Left lobe of liver (tissue), 2 donors: ENCODE data around the gene MYO15A. TPM values are rescaled to one million over a fixed set of nuclear protein-coding genes. Genes with fewer than 3 reads are reported as not detected.

Experiments used
- ATAC-seq: fragments of 200-7000 bp; cut with Tn5 transposase; one replicate; pipeline ENCODE4 v1.9.1; 2020; ENCODE audit warnings: mild to moderate bottlenecking, moderate library complexity
- DNase-seq: peaks from one replicate; pipeline ENCODE4 v3.0.0-alpha.2; 2020; ENCODE audit warnings: low spot score
- total RNA-seq: library from RNA; stranded (reverse); gene quantifications from one replicate; pipeline ENCODE4 v1.2.1, GENCODE V29; 2021
- donor health status: DM: no; HTN: no; CAD: no; lungs with moderate emphysema.
- donor health status: DM: no; HTN: yes; CAD: no.

Gene MYO15A
- total RNA-seq, 1 donor from 2014 or later: 6.0 TPM

DNA sequence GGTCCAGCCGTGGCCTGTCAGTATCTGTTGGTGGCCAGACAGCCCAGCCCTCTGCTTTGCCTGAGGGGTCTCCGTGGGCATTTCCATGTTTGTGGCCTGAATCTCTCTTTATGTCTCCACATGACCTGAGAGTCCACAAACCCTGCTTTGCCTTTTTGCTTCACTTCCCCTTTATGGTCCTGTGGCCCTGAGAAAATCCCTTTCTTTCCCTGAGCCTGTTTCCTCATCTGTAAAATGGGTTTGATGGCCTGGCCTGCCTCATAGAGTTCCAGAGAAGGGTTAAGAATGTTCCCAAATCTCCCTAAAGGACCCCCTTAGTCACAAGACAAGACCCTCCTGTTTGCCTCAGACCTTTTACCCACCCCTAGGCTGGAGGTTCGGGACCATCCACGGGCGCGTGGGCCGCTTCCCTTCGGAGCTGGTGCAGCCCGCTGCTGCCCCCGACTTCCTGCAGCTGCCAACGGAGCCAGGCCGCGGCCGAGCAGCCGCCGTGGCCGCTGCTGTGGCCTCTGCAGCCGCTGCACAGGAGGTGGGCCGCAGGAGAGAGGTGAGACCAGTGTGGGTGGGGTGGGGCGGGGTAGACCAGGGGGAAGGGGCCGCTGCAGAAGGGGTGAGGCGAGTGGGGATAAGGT, 48.9 kb downstream of the MYO15A start:
- DNase-seq (no peak), ATAC-seq (no peak)

DNA sequence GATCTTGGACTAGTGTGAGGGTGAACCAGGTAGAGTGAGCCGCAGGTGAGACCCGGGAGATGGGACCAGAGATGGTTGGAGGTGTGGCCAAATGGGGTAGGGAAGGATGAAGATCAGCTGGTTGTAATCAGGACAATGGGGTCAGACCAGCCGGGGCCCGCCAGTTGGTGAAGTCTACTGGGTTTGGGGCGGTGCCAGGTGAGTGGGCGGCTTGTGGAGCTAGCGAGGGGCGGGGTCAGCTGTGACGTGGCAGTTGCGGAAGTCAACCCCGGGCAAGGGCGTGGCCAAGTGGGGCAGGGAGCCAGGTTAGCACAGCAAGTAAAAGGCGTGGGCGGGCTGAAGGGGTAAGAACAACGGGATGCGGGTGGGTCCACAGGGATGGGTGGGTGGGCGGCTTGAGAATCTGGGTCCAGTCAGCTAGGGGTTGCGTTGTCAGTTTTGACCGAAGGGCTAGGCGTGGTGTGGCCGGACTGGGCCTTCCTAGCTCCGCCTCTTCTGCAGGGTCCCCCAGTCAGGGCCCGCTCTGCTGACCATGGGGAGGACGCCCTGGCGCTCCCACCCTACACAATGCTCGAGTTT, 49.6 kb downstream of the MYO15A start:
- peak; percentile 83 for DNase-seq
- peak; percentile 48 for ATAC-seq

DNA sequence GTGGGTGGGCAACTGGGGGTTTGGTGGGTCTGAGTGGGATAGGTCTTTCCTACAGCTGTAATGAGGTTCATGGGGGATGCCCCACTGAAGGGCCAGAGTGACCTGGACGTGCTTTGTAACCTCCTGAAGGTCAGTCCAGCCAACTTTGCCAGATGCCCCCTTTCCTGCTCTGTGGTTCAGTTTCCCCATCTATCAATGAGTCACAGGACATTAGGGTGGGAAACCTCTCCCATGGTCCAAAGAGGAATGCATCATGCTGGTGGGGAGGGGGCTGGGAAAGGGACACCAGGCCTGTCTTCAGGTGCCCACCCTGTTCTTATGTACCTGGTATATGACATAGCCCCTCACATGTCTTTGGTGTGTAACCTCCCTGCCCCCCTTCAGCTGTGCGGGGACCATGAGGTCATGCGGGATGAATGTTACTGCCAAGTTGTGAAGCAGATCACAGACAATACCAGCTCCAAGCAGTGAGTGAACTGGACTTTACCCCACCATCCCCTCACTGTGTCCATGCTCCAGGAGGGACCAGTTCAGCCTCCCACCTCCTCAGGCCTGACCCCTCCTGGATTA, 51.1 kb downstream of the MYO15A start:
- no peak for DNase-seq
- no peak for ATAC-seq

DNA sequence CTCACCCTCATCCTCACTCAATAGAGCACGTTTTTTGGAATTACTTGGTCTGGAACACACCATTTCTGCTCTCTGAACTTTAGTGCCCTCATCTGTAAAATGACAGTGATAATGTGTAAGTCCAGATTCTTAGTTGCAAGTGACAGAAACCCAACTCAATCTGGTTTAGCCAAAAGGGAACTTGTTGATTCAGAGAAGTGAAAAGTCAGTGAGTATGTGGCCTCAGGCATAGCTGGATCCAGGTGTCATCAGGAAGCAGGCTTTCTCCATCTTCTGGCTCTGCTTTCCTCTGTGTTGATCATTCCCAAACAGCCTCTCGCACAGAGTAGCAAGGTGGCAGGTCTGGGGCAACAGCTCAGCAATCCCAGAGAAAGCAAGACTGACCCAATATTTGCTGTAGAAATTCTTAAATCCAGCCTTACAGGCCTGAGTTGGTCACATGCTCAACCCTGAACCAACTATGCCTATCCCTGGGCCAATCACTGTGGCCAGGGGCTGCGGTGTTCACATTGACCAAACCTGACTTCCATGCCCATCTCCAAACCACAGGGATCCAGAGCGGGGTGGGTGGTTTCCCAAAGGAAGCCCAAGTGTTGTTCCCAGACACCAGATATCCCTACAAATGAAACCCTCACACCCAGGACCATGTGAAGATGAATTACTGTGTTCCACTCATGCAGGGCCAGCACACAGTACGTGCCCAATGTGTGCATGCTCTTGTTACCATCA, 51.7 kb downstream of the MYO15A start:
- no peak for DNase-seq
- ATAC-seq: no peak

DNA sequence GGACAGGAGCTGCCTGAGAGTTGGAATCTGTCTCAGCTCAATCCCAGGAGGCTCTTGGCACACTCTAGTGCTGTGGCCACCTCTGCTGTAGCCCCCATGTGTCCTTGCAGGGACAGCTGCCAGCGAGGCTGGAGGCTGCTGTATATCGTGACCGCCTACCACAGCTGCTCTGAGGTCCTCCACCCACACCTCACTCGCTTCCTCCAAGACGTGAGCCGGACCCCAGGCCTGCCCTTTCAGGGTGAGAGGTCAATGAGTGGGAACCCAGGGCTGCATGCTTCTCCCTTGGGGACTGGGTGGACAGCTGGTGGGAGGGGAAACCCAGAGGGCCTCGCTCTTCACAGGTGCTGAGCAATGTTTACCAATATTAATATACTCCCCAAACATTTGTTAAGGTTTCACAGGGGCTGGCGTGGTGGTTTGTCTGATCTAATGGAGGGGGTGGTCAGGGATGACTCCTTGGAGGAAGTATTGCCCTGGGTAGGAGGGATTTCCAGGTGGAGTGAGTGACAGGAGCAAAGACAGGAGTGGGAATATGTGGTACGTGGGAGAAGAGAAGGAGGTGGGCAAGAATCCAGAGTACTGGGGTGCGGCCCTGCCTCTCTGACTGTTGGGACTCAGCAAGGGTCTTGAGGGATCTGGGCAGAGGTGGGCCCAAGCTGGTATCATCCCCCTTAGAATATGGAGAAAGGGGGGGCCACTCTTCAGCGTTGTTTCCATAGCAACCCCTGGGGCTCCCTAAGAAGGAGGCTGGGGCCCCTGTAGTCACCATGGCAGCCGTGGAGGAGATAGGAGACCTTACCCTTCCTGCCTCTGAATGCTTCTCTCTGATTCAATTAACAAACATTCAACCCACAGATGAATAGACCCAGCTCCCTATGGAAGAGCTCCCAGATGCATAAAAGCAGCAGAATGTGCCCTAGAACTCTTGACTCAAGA, 52.9 kb downstream of the MYO15A start:
- ATAC-seq (no peak), DNase-seq (no peak)

DNA sequence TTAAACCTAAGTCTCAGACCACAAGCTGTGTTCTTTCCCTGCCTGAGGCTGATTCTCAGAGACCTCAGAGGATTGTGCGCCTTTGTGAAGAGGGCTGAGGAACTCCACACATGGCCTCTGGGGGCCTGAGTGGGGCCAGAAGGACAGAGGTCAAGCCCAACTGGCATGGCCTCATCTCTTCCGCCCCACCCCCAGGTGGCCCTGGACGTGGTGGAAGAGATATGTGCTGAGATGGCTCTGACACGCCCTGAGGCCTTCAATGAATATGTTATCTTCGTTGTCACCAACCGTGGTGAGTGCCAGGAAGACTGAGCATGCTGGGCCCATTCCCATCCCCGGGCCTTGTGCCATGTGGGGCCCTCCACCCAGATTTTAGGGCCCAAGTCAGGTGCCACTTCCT, 55.0 kb downstream of the MYO15A start:
- DNase-seq: no peak
- no peak for ATAC-seq

DNA sequence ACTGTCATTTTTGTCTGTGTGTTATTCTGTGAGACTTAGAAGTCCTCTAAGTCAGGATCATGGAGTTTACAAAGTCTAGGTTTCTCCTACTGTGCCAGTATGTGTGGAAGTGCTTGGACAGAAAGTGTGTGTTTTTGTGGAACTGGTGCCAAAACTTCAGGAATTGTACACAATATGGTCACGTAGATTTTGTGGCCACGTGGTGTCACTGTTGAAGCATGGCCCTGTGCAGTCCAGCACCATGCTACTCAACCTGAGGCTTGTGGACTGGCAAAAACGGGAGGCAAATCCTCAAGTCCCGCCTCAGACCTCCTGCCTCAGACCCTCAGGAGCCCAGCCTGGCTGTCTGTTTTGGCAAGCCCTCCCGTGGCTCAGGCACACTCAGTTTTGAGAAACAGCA, 58.3 kb downstream of the MYO15A start:
- DNase-seq (peak; percentile 70), ATAC-seq (peak; percentile 95)

DNA sequence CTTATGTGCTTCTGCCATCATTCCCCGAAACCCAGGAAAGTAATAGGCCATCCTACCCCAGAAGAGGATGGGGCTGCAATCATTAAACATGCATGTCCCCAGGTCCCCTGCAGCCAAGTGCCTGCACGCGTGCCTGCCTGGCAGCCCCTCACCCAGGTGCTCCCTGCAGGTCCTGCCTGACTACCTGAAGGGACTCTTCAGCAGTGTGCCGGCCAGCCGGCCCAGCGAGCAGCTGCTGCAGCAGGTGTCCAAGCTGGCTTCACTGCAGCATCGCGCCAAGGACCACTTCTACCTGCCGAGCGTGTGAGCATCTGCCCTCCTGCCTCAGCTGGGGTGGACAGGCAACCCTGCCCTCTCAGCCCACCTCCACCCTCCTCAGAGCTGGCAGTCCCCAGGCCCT, 58.9 kb downstream of the MYO15A start:
- ATAC-seq (no peak), DNase-seq (no peak)

DNA sequence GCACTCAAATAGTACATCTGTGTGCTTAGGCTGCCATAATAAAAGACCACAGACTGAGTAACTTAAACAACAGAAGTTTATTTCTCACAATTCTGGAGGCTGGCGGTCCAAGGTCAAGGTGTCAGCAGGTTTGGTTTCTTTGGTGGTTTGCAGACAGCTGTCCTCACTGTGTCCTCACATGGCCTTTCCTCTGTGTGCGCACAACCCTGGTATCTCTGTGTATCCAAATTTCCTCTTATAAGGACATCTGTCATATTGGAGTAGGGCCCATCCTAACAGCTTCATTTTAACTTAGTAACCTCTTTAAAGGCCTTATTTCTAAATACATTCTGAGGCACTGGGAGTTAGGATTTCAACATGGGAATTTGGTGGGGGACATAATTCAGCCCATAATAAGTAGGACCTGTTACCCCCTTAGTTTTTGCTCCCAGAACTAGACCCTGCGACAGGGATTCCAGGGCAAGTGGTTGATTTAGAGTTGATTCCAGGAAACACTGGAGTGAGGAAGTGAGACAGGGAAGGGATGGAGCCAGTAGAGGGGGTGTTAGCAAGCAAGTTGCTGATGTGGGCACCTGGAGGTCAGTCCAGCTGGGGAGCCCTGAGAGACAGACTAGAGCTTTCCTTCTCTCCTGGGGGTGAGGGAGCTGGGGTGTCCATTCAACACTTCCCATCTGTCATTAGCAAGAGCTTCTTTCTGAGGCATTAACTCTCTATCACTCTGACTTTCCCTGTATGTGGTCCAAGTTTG, 64.1 kb downstream of the MYO15A start:
- no peak for ATAC-seq
- DNase-seq: no peak

DNA sequence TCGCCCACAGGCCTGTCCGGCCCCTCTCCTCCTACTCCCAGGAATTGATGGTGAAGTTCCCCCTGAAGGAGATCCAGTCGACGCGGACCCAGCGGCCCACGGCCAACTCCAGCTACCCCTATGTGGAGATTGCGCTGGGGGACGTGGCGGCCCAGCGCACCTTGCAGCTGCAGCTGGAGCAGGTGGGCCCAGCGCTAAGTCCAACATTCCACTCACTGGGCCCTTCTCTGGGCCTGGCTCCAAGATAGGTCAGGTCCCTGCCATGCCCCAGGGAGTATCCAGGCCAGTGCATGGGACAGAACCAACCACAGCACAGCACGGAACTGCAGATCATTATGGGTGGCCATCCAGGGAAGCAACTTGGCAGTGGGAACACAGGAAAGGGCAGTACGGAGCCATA, 65.2 kb downstream of the MYO15A start:
- peak; percentile 78 for DNase-seq
- ATAC-seq: peak; percentile 92

DNA sequence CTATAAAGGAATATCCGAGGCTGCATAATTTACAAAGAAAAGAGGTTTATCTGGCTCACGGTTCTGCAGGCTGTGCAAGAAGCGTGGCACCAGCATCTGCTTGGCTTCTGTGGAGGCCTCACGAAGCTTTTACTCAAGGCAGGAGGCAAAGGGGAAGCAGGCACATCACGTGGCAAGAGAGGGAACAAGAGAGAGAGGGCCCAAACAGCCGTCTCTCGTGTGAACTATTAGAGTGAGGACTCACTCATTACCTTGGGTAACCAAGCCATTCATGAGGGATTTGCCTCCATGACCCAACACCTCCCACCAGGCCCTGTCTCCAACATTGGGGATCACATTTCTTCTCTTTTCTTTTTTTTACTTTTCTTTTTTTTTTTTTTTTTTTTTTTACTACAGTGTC, 67.6 kb downstream of the MYO15A start:
- DNase-seq: no peak
- no peak for ATAC-seq

DNA sequence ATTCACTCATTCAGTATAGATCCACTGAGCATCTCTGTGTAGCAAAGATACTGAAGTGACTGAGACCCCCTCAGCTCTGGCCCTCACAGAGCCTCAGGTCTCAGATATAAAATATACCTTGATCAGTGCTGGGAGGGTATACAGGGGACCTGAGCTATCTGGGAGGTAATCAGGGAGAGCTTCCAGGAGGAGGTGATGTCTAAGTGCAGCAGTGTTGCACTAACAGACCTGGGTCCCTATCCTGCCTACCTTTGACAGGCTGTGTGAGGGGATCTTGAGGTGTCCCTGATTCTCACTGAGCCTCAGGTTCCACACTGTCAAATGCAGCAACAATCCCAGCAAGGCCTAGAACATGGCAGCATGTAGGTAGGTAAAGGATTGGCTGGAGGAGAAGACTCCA, 68.6 kb downstream of the MYO15A start:
- no peak for DNase-seq
- no peak for ATAC-seq

DNA sequence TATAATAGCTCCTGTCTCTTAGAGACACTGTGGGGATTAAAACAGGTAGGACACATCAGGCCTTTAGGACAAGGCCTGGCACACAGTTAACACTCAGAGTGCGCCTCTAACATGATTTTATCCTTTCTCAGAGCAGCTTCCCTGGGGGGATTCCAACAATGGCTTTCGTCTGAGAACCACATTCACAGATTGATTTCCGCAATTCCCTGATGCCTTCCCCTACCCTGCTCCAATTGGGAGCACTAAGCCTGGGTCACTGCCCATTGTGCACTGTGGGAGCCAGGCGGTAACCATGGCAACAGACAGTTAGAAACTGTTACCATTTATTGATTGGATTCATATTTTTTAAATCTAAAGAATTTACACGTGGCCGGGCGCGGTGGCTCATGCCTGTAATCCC, 69.2 kb downstream of the MYO15A start:
- no peak for DNase-seq
- no peak for ATAC-seq

DNA sequence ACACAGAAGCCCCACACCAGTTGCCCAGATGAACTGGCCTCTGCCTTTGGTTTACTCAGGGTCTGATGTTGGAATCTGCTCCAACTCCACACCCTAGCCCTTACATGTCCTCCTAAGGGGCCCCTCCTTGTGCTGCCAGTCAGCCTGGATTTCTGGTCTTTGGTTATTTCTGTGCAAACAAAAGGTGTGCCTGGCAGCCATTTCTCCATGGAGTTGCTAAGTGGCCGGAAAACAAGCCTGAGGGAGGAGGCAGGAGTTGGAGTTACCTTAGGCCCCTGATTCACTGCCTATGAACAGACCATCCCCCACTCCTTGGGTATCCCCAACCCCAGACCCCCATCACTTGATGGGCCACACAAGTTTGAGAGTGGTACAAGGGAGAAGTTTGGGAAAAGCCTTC, 70.6 kb downstream of the MYO15A start:
- DNase-seq (no peak), ATAC-seq (no peak)

DNA sequence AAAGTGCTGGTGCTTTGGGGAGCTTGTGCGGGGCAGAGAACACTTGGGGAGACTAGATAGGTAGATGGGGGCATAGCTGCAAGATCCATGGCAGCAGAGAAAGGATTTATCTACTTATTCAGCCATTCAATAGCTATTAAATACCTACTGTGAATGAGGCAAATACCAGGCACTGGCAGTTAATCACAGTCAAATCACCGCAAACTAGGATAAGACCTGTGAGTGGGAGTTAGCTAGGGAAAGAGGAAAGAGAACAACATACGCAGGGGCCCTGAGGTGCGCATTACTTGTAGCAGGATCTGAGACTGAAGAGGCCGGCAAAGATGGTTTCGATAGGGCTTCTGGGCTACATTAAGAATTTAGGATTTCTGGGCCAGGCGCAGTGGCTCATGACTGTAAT, 71.2 kb downstream of the MYO15A start:
- no peak for DNase-seq
- ATAC-seq: no peak

DNA sequence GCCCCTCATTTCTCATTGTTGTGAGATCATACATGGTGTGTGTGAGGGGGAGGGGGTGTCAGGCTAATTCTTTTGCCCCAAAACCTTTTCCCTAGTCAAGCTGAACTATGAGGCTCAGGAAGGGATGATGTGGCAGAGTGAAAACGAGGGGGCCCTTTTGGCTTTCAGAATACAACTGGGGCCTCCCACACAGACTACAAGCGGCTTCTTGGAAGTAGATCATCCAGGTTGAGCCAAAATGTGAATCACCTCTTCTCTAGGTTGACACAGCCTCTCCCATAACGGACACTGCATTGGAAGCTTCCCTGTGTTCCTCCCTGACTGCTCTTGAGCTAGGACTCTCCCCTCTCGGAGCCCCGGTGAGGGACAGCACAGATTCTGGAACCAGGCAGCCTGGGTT, 72.8 kb downstream of the MYO15A start:
- no peak for DNase-seq
- no peak for ATAC-seq

DNA sequence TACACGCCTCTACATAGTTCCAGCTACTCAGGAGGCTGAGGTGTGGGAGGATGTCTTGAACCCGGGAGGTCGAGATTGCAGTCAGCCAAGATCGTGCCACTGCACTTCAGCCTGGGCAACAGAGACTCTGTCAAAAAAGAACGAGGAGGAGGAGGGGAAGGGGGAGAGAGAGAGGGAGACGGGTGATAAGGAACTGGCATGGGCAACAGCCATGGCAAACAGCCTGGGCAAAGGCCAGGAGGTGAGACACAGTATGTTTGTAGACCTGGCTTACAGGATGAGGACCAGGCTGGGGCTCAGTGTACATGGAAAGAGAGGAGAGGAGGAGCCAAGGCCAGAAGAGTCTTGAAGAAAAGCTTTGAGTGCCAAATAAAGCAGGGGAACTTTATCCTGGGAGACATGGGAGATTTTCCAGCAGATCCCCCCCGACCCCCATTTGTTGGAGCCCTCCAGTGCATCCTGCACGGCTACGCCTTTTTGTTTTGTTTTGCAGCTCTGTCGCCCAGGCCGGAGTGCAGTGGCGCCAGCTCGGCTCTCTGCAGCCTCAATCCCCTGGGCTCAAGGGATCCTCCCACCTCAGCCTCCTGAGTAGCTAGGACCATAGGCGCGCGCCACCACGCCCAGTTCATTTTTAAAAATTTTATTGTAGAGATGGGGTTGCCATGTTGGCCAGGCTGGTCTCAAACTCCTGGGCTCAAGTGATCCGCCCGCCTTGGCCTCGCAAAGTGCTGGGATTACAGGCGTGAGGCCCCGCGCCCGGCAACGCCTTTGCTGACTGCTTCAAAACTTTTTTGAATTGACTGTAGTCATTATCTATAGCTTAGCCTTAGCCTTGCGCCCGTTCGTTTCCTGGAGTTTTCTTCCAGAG, 73.8 kb downstream of the MYO15A start:
- DNase-seq: peak; percentile 87
- peak; percentile 59 for ATAC-seq

DNA sequence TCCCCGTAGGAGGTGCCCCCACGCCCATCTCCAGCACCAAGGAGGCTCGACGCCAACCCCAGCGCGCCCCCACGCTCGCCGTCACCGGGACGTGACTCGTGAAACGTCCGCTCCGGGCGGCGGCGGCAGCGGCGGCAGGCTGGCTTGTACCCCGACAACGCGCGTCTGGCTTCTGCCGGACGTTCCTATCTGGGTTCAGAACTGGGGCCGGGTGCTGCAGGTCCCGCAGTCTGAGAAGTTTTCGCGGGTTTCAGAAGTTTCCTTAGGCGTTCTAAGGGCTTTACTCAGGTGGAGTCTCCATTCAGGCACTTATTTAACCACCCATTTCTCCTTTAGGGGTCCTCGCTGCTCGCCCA, 74.4 kb downstream of the MYO15A start:
- peak; percentile 82 for DNase-seq
- ATAC-seq: peak; percentile 46

DNA sequence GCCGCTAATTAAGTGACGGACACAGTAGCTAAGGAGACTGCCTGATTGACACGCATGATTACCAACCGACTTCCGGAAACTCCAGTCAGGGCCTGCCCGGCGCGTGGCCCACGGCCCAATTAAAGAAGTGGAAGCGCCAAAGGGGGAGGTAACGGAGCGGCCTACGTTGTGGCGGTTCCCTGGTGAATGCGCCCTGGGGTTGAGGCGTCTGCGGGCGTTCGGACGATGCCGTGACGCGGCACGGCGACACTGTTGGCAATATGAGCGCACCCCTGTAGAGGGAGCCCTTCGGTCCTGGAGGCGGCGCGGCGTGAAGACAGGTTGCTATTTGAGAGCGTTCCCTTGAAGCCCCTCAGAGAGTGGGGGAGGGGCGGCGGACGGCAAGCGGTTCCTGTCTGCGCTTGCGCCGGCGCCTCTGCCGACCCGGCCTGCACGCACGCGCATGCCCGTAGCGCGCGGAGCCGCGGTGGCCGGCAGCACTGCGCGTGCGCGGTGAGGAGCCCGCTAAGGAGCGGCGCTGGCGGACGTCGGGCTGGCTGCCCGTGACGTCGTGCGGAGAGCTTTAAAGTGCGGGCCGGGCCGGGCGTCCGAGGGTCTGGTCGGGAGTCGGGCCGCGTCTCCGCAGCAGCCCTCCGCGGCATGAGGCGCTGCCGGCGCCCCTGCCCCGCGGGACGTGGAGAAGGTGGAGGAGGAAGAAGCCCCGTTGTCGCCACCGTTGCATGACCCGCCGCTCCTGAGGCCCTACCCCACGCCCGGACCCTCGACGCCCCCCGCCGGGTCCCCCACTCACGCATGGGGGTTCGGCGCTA, 75.0 kb downstream of the MYO15A start, which contains the start of gene ALKBH5:
ALKBH5 (plus strand) TSS at position 495 of the 809 bp plus-strand sequence. CDS start 416 bp downstream, outside the sequence.
- ATAC-seq (peak; percentile 83), DNase-seq (peak; percentile 98)
